ENCODE results near the gene RAB6B. TPM values are rescaled to one million over a fixed set of nuclear protein-coding genes. Genes with fewer than 3 reads are reported as not detected.

The RAB6B gene
- total RNA-seq, 1 experiment from 2014 or later = 18.0 TPM

DNA sequence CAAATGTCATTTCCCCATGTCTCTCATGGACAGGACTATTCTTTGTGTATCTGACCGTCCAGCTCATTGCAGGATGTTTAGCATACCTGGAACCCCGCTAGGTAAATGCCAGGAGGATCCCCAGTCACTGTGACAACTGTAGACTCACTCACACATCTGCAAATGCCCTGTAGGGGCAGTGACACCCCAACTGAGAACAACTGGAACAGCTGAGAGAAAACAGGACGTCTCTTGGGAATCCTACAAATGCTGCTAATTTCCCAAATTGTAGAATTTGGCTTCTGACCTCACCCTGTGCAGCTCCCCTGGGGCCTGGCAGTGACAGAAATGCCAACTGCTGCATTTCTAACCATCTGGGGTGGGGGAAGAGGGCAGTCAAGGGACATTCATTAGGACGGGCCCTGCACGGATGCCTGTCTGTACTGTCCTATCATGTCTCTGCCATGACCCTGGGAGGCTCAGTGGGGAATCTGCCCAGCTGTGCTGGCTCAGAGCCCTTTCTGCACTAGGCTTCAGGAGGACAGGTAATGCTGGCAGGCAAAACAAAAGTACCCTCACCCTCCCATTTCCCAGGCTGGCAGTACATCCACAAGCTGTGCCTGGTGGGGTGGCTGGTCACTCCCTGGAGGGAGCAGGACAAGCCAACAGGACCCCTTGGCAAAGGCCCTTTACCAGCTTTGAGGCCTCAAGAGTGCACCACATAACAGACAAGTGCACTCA, 30.4 kb downstream of the RAB6B start:
- peaks cover 10% of the 10 kb centered on the region; the same call in 1 of the 2 replicates for H3K4me1 Mint-ChIP-seq
- no peaks in the 10 kb centered on the region for H3K36me3 Mint-ChIP-seq
- TF ChIP-seq, protein P1, sequence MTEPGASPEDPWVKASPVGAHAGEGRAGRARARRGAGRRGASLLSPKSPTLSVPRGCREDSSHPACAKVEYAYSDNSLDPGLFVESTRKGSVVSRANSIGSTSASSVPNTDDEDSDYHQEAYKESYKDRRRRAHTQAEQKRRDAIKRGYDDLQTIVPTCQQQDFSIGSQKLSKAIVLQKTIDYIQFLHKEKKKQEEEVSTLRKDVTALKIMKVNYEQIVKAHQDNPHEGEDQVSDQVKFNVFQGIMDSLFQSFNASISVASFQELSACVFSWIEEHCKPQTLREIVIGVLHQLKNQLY (CRISPR knock-in tag; IDR thresholded peaks at IDR 0.05) = no peak
- TF ChIP-seq, protein P2, sequence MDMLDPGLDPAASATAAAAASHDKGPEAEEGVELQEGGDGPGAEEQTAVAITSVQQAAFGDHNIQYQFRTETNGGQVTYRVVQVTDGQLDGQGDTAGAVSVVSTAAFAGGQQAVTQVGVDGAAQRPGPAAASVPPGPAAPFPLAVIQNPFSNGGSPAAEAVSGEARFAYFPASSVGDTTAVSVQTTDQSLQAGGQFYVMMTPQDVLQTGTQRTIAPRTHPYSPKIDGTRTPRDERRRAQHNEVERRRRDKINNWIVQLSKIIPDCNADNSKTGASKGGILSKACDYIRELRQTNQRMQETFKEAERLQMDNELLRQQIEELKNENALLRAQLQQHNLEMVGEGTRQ (CRISPR knock-in tag; IDR thresholded peaks at IDR 0.05) = no peak
- TF ChIP-seq GTF2I (CRISPR knock-in tag; conservative IDR thresholded peaks at IDR 0.05) = no peak
- no peak for DNase-seq (ENCODE audit: low spot score)
- no peaks in the 10 kb centered on the region for H3K9me3 Mint-ChIP-seq
- peak; percentile 74 for ATAC-seq
- ChIA-PET POLR2A (no interaction called here), CTCF (interaction anchor here (0.9 to 1.8 kb wide), 5 partner anchors 10 to 45 kb away, joined by 3 to 6 read pairs (median 4); no protein-coding TSS in a partner anchor)
- no peaks in the 10 kb centered on the region for H3K27me3 Mint-ChIP-seq (ENCODE audit: low read depth)
- no peak overlapping the region for H3K4me3 Mint-ChIP-seq
- H3K27ac Mint-ChIP-seq = no peak overlapping the region

DNA sequence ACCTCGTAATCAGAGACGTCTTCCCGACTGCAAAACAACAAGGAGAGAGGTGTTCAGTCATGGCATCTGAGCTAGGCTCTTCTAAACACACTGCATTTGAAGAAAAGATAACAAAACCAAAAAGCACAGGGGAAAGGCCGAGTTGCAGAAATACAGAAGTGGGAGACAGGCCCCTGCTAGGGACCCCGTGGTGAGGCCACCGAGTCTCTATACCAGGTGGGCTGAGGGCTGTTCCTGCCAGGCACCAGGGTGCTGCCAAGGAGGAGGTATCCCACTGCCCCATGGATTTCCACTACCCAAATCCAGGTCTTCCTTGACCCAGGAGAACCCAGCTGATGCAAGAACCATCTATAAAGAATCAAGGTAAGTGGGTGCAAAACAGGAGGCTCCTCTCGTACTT, 31.1 kb downstream of the RAB6B start:
- H3K4me3 Mint-ChIP-seq = no peak overlapping the region
- TF ChIP-seq ZNF671 (CRISPR knock-in tag; IDR thresholded peaks at IDR 0.05) = no peak
- no peak for TF ChIP-seq NR3C1 (CRISPR knock-in tag; conservative IDR thresholded peaks at IDR 0.05; ENCODE audit: low read depth)
- no peak for TF ChIP-seq ZNF121 (CRISPR knock-in tag; IDR thresholded peaks at IDR 0.05)
- TF ChIP-seq, protein P3, sequence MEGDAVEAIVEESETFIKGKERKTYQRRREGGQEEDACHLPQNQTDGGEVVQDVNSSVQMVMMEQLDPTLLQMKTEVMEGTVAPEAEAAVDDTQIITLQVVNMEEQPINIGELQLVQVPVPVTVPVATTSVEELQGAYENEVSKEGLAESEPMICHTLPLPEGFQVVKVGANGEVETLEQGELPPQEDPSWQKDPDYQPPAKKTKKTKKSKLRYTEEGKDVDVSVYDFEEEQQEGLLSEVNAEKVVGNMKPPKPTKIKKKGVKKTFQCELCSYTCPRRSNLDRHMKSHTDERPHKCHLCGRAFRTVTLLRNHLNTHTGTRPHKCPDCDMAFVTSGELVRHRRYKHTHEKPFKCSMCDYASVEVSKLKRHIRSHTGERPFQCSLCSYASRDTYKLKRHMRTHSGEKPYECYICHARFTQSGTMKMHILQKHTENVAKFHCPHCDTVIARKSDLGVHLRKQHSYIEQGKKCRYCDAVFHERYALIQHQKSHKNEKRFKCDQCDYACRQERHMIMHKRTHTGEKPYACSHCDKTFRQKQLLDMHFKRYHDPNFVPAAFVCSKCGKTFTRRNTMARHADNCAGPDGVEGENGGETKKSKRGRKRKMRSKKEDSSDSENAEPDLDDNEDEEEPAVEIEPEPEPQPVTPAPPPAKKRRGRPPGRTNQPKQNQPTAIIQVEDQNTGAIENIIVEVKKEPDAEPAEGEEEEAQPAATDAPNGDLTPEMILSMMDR (IDR thresholded peaks at IDR 0.05) = 0 out of 2 replicates have a peak, but pooled peaks have one; percentile 5
- no peak for TF ChIP-seq SP1 (CRISPR knock-in tag; conservative IDR thresholded peaks at IDR 0.05)
- no peak for TF ChIP-seq SMAD3 (CRISPR knock-in tag; IDR thresholded peaks at IDR 0.05; ENCODE audit: borderline replicate concordance)
- ATAC-seq (no peak), DNase-seq (ENCODE audit: low spot score) (no peak)
- no peaks in the 10 kb centered on the region for H3K36me3 Mint-ChIP-seq
- ChIA-PET POLR2A (no interaction called here), CTCF (interaction anchor here (0.9 to 1.8 kb wide), 5 partner anchors 11 to 46 kb away, joined by 3 to 6 read pairs (median 4); no protein-coding TSS in a partner anchor)
- no peaks in the 10 kb centered on the region for H3K9me3 Mint-ChIP-seq
- no peak overlapping the region for H3K27ac Mint-ChIP-seq
- peaks cover 13% of the 10 kb centered on the region; the same call in 1 of the 2 replicates for H3K4me1 Mint-ChIP-seq
- no peaks in the 10 kb centered on the region for H3K27me3 Mint-ChIP-seq (ENCODE audit: low read depth)

DNA sequence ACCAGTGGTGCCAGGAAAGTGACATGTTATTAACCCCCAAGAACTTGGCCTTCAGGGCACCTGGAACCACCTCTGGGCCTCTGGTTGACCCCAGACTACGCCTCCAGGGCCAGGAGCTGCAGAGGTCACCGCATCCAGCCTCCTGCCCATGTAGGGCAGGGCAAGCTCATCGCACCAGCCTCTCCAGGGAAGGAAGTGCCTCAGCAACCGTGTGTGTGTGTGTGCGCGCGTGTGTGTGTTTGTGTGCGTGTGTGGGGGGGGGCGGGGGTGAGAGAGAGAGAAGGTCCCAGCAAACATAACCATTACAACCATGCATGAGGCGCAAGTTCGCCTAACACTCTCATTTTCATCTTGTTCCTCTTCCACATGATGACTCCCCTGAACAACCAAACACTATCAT, 31.8 kb downstream of the RAB6B start:
- Mint-ChIP-seq H3K9me3 (no peaks in the 10 kb centered on the region), H3K27me3 (ENCODE audit: low read depth) (no peaks in the 10 kb centered on the region), H3K27ac (no peak overlapping the region), H3K4me1 (peaks cover 10% of the 10 kb centered on the region; the same call in 1 of the 2 replicates), H3K36me3 (no peaks in the 10 kb centered on the region), H3K4me3 (no peak overlapping the region)
- ChIA-PET CTCF (interaction anchor here (1.1 to 1.6 kb wide), 3 partner anchors 16 to 47 kb away, joined by 3 to 4 read pairs (median 3); no protein-coding TSS in a partner anchor), POLR2A (no interaction called here)
- DNase-seq (ENCODE audit: low spot score) (no peak), ATAC-seq (no peak)
- TF ChIP-seq, protein P4, sequence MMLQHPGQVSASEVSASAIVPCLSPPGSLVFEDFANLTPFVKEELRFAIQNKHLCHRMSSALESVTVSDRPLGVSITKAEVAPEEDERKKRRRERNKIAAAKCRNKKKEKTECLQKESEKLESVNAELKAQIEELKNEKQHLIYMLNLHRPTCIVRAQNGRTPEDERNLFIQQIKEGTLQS (CRISPR knock-in tag; conservative IDR thresholded peaks at IDR 0.05) = no peak
- TF ChIP-seq, protein P5, sequence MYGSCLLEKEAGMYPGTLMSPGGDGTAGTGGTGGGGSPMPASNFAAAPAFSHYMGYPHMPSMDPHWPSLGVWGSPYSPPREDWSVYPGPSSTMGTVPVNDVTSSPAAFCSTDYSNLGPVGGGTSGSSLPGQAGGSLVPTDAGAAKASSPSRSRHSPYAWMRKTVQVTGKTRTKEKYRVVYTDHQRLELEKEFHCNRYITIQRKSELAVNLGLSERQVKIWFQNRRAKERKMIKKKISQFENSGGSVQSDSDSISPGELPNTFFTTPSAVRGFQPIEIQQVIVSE (CRISPR knock-in tag; IDR thresholded peaks at IDR 0.05; ENCODE audit: borderline replicate concordance) = no peak
- TF ChIP-seq SP1 (CRISPR knock-in tag; conservative IDR thresholded peaks at IDR 0.05) = no peak
- no peak for TF ChIP-seq ESRRA (CRISPR knock-in tag; IDR thresholded peaks at IDR 0.05; ENCODE audit: borderline replicate concordance)
- no peak for TF ChIP-seq ZNF121 (CRISPR knock-in tag; IDR thresholded peaks at IDR 0.05)
- TF ChIP-seq TP53 (CRISPR knock-in tag; IDR thresholded peaks at IDR 0.05) = no peak
- no peak for TF ChIP-seq ETV6 (CRISPR knock-in tag; IDR thresholded peaks at IDR 0.05)
- no peak for TF ChIP-seq TEAD1 (CRISPR knock-in tag; IDR thresholded peaks at IDR 0.05)
- TF ChIP-seq TCF7 (CRISPR knock-in tag; IDR thresholded peaks at IDR 0.05; ENCODE audit: low read depth) = no peak
- TF ChIP-seq, protein P2 (CRISPR knock-in tag; IDR thresholded peaks at IDR 0.05) = no peak
- no peak for TF ChIP-seq SMAD4 (CRISPR knock-in tag; IDR thresholded peaks at IDR 0.05)
- no peak for TF ChIP-seq JUN (CRISPR knock-in tag; IDR thresholded peaks at IDR 0.05)
- TF ChIP-seq SOX15 (CRISPR knock-in tag; IDR thresholded peaks at IDR 0.05) = no peak
- TF ChIP-seq ZNF263 (CRISPR knock-in tag; IDR thresholded peaks at IDR 0.05; ENCODE audit: low read depth) = no peak
- TF ChIP-seq ZNF232 (CRISPR knock-in tag; IDR thresholded peaks at IDR 0.05) = no peak
- TF ChIP-seq EMX1 (CRISPR knock-in tag; IDR thresholded peaks at IDR 0.05) = no peak
- TF ChIP-seq NR3C1 (CRISPR knock-in tag; conservative IDR thresholded peaks at IDR 0.05; ENCODE audit: low read depth) = no peak
- TF ChIP-seq CBFB (CRISPR knock-in tag; IDR thresholded peaks at IDR 0.05; ENCODE audit: low read depth) = no peak
- no peak for TF ChIP-seq ZNF423 (CRISPR knock-in tag; IDR thresholded peaks at IDR 0.05)
